Neural cell (in vitro differentiated cells): ENCODE measurements around the gene KCNQ1OT1.

ENCODE experiments used
- MXI1 ChIP-seq: fragments of 450-650 bp; conservative IDR thresholded peaks from 2 replicates; pipeline ENCODE4 v1.6.1; 2014; ENCODE audit warnings: antibody characterized with exemption, mild to moderate bottlenecking; ENCODE audit not compliant: poor library complexity, severe bottlenecking
- POLR2AphosphoS5 ChIP-seq: IDR thresholded peaks from 2 replicates; pipeline ENCODE4 v1.6.1; 2012
- TAF1 ChIP-seq: IDR thresholded peaks from 2 replicates; pipeline ENCODE4 v1.6.1; 2012; ENCODE audit warnings: low read depth
- TF ChIP-seq, protein P1 (sequence below): fragments of 450-650 bp; IDR thresholded peaks from 2 replicates; pipeline ENCODE4 v1.5.1; 2014; ENCODE audit warnings: antibody characterized with exemption, mild to moderate bottlenecking, moderate library complexity; ENCODE audit not compliant: poor library complexity, severe bottlenecking
- TF ChIP-seq, protein P2 (sequence below): IDR thresholded peaks from 2 replicates; pipeline ENCODE4 v1.6.1; 2012; ENCODE audit warnings: borderline replicate concordance

DNA sequence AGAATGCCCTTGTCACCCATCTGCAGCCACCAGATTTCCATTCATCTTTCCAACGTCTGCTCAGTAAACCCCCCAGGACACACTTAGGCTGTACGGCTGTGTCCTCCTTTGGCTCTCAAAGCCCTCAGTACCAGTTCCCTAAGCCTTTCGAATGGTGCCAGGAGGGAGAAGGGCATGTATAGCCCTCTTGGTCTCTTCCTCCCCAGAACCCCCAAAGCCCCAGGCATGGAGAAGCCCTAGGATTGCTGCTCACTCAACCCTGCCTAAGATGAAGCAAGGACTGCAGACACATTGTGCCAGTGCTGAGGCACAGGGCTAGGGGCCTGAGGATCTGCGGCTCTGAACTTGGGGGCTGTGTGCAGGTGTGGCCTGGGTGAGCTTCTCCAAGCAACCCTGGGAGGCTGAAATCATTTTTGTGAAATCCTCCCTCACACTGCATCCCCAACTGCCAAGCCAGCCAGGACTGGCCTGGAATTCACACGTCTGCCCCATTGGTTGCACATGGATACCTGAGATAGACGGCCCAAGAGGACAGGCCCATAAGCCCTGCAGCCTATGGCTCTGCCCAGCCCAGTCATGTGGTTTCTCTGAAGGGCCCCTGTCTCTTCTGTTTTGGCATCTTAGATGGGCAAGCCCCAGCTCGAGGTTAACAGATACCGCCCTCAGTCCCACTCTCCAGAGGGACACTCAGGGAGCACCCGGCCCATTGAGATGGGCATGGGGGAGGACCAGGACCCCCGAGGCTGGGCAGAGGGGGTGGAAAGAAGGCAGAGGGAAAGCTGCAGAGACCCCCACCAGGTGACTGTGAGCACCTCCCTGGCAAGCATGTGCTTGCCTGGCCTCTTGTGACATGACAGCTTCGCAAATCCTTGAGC lies 34.0 kb downstream of the KCNQ1OT1 start:
- TF ChIP-seq, protein P1, sequence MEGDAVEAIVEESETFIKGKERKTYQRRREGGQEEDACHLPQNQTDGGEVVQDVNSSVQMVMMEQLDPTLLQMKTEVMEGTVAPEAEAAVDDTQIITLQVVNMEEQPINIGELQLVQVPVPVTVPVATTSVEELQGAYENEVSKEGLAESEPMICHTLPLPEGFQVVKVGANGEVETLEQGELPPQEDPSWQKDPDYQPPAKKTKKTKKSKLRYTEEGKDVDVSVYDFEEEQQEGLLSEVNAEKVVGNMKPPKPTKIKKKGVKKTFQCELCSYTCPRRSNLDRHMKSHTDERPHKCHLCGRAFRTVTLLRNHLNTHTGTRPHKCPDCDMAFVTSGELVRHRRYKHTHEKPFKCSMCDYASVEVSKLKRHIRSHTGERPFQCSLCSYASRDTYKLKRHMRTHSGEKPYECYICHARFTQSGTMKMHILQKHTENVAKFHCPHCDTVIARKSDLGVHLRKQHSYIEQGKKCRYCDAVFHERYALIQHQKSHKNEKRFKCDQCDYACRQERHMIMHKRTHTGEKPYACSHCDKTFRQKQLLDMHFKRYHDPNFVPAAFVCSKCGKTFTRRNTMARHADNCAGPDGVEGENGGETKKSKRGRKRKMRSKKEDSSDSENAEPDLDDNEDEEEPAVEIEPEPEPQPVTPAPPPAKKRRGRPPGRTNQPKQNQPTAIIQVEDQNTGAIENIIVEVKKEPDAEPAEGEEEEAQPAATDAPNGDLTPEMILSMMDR: no peak
- no peak for TF ChIP-seq POLR2AphosphoS5
- TF ChIP-seq MXI1: no peak
- no peak for TF ChIP-seq TAF1
- TF ChIP-seq, protein P2, sequence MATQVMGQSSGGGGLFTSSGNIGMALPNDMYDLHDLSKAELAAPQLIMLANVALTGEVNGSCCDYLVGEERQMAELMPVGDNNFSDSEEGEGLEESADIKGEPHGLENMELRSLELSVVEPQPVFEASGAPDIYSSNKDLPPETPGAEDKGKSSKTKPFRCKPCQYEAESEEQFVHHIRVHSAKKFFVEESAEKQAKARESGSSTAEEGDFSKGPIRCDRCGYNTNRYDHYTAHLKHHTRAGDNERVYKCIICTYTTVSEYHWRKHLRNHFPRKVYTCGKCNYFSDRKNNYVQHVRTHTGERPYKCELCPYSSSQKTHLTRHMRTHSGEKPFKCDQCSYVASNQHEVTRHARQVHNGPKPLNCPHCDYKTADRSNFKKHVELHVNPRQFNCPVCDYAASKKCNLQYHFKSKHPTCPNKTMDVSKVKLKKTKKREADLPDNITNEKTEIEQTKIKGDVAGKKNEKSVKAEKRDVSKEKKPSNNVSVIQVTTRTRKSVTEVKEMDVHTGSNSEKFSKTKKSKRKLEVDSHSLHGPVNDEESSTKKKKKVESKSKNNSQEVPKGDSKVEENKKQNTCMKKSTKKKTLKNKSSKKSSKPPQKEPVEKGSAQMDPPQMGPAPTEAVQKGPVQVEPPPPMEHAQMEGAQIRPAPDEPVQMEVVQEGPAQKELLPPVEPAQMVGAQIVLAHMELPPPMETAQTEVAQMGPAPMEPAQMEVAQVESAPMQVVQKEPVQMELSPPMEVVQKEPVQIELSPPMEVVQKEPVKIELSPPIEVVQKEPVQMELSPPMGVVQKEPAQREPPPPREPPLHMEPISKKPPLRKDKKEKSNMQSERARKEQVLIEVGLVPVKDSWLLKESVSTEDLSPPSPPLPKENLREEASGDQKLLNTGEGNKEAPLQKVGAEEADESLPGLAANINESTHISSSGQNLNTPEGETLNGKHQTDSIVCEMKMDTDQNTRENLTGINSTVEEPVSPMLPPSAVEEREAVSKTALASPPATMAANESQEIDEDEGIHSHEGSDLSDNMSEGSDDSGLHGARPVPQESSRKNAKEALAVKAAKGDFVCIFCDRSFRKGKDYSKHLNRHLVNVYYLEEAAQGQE: no peak
